ENCODE results near the gene GALNT2. TPM values are rescaled to one million over a fixed set of nuclear protein-coding genes. Genes with fewer than 3 reads are reported as not detected.

Gene GALNT2
- total and polyA plus RNA-seq, 2 donors (not counting 1 experiment from before 2014, with no cell fraction given) = 19.0 to 184 TPM

DNA sequence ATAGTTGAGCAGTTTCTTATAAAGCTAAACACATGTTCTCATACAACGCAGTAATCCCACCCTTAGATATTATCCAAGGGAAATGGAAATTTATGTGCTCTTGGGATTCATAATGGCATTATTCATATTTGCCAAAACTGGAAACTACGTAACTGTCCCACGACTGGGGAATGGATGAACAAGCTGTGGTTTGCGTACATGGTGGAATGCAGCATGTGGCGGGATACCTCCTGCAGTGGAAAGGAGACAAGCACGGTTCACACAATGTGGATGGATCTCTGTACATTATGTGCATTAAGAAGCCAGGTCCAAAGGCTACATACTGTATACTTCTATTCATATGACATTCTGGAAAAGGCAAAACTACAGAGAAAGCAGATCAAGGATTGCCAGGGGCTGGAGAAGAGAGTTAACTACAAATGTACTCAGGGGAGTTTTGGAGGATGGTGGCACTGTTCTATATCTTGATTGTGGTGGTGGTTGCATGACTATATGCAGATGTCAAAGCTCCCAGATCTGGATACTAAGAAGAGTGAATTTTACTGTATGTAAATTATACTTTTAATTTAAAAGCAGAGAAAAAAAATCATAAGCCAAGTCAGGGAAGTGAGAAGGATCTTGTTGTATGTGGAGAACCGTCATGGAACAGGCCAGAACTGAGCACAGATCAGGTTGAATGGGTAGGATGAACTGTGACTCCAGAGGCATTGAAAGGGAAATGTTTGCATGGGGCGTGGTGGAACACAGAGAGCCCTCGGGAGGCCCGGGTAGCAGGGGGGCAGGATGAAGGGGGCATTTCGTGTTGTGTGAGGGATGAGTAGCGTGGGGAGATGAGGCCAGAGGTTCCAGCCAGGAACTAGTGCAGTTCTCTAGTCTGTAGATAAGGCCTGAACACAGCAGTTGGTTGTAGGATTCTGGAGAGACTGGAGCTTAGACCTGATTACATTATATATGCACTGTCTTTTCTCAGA lies 90.7 kb downstream of the GALNT2 start:
- no peak overlapping the region for H3K4me3 ChIP-seq (ENCODE audit: control extremely low read depth in 1 of 5, extremely low read depth in 1 of 5, insufficient read depth in 1 of 5, low read depth in 2 of 5, low read length in 4 of 5)
- H2AFZ ChIP-seq (ENCODE audit: insufficient read depth, low read depth, low read length, poor library complexity, severe bottlenecking) = no peak overlapping the region
- WGBS (ENCODE audit: insufficient coverage) = 50% methylated on average over 10 of the region's 12 CpGs
- Mint-ChIP-seq H3K27ac (peak overlapping the region; percentile 56), H3K4me3 (peak overlapping the region; percentile 37), H3K4me1 (peaks cover 34% of the 10 kb centered on the region), H3K27me3 (no peaks in the 10 kb centered on the region), H3K9me3 (ENCODE audit: insufficient read depth) (no peaks in the 10 kb centered on the region)
- H3K79me2 ChIP-seq (ENCODE audit: control insufficient read depth, insufficient read depth, low read length) = peaks cover 92% of the 10 kb centered on the region
- peaks cover 0 to 3% (median 0%) of the 10 kb centered on the region in 3 donors for H3K9me3 ChIP-seq (ENCODE audit: control extremely low read depth in 1 of 3, control insufficient read depth in 2 of 3, insufficient read depth in 1 of 3, low read length in 2 of 3)
- H3K9ac ChIP-seq (ENCODE audit: low read length) = no peak overlapping the region
- peaks cover 0 to 3% of the 10 kb centered on the region in 2 donors for H3K4me1 ChIP-seq (ENCODE audit: control insufficient read depth in 2 of 2, insufficient read depth in 2 of 2, low read length in 2 of 2)
- no peak for DNase-seq
- no peaks in the 10 kb centered on the region for H3K27me3 ChIP-seq (replicated peaks in 1 of 4; ENCODE audit: control extremely low read depth in 1 of 4, control insufficient read depth in 3 of 4, insufficient read depth in 4 of 4, low read length in 3 of 4)
- no peak overlapping the region for H3K4me2 ChIP-seq (replicated peaks; ENCODE audit: low read depth, low read length, poor library complexity, severe bottlenecking)
- no peaks in the 10 kb centered on the region for H3K36me3 ChIP-seq (replicated peaks in 1 of 2; ENCODE audit: control extremely low read depth in 1 of 2, control insufficient read depth in 1 of 2, extremely low read depth in 1 of 2, insufficient read depth in 2 of 2, low read length in 1 of 2)
- peak; percentile 21 for ATAC-seq (ENCODE audit: low read depth)
- H4K20me1 ChIP-seq (ENCODE audit: control insufficient read depth, insufficient read depth, low read length, poor library complexity, severe bottlenecking) = peaks cover 3% of the 10 kb centered on the region
- CTCF ChIA-PET = interaction anchor here (1.6 kb wide), 1 partner anchor 48 kb away, joined by 4 read pairs; no protein-coding TSS in a partner anchor
- intact Hi-C loops (cut with micrococcal nuclease) = no loop called here
- no peak overlapping the region for H3K27ac ChIP-seq (ENCODE audit: low read length in 2 of 2)
- POLR2A ChIA-PET = no interaction called here
- TF ChIP-seq EZH2 (IDR thresholded peaks at IDR 0.05; ENCODE audit: borderline replicate concordance, insufficient read depth, low read depth, low read length, poor library complexity, severe bottlenecking) = no peak
- TF ChIP-seq CTCF (IDR thresholded peaks at IDR 0.05) = no peak
